Suprapubic skin (tissue), 4 donors: ENCODE measurements around the gene WNT11.

Experiments used
- POLR2A ChIP-seq, 2 donors: fragments of 450-650 bp; IDR thresholded peaks; one replicate each; pipeline ENCODE4 v1.6.1; 2017; ENCODE audit warnings: antibody characterized with exemption in 2 of 2, mild to moderate bottlenecking in 2 of 2, moderate library complexity in 2 of 2
- POLR2AphosphoS5 ChIP-seq, 3 donors: sonication (generic); formaldehyde crosslinking; IDR thresholded peaks; one replicate each; pipeline ENCODE4 v1.6.1; 2017; ENCODE audit warnings: antibody characterized with exemption in 3 of 3
- TF ChIP-seq, protein P1 (sequence below), 2 donors: fragments of 200-600 bp in 1 of 2; fragments of 450-650 bp in 1 of 2; sonication (generic) in 1 of 2; IDR thresholded peaks; one replicate each; pipeline ENCODE4 v1.5.1; 2016 to 2019; ENCODE audit warnings: antibody characterized with exemption in 2 of 2, mild to moderate bottlenecking in 1 of 2, moderate library complexity in 1 of 2

DNA sequence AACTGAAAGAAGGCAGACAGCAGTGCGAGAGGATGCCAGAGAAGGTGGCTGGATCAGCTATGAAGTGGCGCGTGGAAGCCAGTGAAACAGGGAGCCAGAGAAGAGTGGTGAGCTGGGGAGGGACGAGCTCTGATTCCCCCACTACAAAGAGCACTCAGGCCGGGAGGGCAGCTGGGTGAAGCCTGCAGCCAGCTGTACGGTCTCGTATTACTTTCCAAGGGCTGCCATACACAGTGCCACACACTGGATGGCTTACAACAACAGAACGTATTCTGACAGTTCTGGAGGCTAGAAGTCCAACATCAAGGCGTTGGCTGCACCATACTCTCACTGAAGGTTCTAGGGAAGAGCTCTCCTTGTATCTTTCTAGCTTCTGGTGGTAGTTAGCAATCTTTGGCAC, 47.1 kb upstream of the WNT11 start:
- TF ChIP-seq, protein P1, sequence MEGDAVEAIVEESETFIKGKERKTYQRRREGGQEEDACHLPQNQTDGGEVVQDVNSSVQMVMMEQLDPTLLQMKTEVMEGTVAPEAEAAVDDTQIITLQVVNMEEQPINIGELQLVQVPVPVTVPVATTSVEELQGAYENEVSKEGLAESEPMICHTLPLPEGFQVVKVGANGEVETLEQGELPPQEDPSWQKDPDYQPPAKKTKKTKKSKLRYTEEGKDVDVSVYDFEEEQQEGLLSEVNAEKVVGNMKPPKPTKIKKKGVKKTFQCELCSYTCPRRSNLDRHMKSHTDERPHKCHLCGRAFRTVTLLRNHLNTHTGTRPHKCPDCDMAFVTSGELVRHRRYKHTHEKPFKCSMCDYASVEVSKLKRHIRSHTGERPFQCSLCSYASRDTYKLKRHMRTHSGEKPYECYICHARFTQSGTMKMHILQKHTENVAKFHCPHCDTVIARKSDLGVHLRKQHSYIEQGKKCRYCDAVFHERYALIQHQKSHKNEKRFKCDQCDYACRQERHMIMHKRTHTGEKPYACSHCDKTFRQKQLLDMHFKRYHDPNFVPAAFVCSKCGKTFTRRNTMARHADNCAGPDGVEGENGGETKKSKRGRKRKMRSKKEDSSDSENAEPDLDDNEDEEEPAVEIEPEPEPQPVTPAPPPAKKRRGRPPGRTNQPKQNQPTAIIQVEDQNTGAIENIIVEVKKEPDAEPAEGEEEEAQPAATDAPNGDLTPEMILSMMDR (IDR thresholded peaks at IDR 0.05) = no peak
- TF ChIP-seq POLR2AphosphoS5 (IDR thresholded peaks at IDR 0.05) (no peak), POLR2A (IDR thresholded peaks at IDR 0.05) (no peak)
